HG02970 (cell line): Measurements from ENCODE around the gene COL1A1.

ENCODE experiments used
- ATAC-seq: cut with Tn5 transposase; IDR thresholded peaks from one replicate; pipeline ENCODE4 v1.9.1; 2021; ENCODE audit warnings: mild to moderate bottlenecking, moderate library complexity, moderate number of reproducible peaks; ENCODE audit not compliant: unreplicated experiment, low FRiP score

Gene COL1A1

DNA sequence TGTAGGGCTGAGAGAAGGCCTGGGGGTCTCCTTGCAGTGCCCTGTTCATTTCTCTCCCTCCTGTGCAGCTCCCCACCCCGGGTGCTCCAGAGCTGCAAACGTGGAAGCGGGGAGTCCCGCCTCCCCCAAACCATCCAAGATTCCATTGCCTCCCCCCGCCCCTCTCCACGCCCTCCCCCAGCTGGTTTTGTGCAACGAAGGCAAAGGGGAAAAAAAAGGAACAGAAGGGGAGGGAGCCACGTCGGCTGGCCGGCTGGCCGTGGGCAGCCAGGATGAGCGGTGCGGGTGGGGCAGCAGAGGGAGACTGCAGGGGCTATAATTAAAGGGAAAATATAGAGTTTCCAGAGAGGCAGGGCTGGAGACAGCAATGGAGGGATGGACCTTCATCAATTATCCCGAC lies 1.7 kb upstream of the COL1A1 start:
- no peak for ATAC-seq

DNA sequence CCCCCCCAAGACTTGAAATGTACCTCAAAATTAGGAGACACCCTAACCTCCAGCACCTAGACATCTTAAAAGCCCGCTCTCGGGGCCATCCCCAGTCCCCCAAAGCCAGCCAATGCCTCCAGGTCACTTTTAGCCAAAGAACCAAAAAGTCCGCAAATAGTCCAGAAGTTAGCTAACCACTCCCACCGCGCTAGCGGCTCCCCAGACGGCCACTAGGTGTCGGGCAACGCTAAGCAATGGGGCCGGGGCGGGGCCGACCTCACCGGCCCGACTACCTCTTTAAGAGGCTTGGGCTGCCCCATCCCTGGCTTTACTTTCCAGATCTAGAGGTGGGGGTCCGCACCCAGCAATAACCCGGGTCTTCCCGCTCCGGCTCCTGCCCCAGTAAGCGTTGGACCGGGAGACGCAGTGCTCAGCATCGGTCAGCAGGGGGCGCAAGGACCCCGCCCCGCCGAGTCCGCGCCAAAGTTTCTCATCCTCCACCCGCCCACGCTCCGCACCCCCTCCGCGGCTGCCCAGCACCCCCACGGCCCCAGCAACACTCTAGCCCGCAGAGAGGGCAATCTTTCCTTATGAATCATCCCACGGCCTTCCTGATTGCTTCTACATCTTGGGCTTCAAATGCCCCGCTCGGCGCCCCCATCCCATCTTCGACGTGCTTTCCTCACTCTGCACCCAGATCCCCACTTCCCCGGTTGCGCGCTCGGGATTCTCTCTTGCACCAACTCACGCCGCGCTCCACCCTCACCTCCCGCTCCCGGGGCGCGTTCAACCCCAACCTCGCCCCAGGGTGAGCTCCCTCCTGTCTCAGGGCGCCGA lies 765 bp downstream of the COL1A1 start:
- ATAC-seq, result peak; percentile 53

DNA sequence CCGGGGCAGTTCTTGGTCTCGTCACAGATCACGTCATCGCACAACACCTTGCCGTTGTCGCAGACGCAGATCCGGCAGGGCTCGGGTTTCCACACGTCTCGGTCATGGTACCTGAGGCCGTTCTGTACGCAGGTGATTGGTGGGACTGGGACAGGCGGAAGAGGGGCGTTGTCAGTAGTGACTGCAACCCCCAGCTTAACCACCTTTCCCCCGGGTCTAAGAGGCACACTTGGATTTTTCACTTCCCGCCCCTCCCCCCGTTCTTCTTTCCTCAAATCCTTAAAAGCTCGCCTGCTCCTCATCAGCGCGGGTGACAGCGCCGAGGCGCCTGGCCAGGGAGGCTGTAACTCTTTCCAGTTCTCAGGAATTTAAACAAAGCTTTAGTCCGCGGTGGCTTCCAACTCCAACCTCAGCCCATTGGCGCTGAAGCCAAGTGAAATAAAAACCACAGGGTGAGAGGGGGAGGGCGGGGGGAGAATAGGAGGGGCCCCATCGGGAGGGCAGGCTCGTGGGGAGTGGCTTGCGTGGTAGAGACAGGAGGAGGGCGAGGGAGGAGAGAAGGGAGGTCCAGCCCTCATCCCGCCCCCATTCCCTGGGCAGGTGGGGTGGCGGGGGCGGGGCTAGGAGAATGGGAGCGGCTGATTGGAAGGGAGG lies 1.5 kb downstream of the COL1A1 start:
- ATAC-seq, result no peak

DNA sequence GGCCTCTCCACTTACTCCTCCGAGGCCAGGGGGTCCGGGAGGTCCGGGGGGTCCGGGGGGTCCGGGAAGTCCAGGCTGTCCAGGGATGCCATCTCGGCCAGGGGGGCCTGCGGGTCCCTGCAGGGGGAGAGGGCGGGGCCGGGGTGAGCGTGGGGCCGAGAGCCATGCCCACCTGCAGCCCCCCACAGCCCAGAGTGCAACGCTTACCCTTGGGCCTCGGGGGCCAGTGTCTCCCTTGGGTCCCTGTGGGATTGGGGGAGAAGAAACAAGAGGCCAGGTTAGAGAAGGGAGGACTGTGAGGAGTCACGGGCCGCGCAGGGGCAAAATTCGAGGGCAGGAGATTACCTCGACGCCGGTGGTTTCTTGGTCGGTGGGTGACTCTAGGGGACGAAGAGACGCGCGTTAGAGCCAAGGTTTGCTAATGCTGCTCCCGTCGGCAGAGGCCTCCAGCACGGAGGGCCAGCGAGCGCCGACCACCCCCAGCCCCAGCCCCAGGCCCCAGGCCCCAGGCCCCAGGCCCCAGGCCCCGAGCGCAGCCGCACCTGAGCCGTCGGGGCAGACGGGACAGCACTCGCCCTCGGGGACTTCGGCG lies 2.1 kb downstream of the COL1A1 start:
- ATAC-seq, result no peak

DNA sequence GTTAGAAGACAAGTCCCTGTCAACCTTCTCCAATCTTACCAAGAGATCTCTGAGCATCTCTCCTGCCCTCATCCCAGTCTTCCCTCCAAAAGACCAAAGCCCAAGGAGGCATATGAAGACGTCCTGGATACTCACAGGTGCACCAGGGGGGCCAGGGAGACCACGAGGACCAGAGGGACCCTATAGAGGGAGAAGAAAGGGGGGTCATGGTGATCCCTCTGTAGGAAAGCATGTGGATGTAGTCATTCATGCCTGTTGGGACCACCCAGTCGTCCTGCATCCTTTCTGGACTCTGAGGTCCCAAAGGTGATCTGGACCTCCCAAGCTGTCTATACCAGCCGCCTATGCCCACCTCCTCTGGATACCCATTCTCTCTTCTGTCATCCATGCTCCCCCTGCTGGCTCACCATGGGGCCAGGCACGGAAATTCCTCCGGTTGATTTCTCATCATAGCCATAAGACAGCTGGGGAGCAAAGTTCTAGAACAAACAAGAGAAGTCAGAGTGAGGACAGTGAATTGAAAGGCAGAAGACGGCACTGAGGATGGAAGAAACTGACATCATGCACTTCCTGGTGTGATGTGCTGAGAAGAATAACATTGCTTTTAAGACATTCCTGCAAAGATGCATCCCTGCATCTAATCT lies 3.3 kb downstream of the COL1A1 start:
- no peak for ATAC-seq

DNA sequence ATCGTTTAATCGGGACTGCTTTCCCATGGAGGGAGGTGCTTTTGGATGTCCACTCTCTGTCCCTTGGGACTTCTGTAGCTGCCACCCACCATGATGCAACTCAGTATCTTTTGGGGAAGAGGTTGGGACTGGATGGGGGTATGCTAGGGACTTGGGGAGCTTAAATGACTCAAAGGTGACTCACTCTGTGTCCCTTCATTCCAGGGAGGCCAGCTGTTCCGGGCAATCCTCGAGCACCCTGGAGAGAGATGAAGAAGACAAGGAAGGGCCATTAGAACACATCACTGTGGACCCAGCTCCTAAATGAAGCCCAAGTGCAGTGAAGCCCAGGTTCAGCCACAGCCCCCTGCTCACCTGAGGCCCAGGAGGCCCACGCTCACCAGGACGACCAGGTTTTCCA lies 4.6 kb downstream of the COL1A1 start:
- no peak for ATAC-seq

DNA sequence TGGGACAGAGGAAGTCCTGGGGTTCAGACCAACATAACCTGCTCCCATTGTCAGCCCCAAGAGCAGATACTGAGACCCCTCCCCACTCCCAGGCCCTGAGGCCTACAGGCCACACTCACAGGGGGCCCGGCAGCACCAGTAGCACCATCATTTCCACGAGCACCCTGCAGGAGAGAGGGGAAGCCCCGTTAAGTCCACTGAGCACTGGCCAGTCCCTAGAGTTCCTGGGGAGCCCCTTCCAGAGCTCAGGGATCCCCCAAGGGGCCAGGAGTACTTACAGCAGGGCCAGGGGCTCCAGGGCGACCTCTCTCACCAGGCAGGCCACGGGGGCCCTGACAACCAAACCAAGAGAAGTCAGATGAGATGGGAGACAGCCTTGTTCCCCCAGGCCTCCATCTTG lies 5.4 kb downstream of the COL1A1 start:
- ATAC-seq, result no peak

DNA sequence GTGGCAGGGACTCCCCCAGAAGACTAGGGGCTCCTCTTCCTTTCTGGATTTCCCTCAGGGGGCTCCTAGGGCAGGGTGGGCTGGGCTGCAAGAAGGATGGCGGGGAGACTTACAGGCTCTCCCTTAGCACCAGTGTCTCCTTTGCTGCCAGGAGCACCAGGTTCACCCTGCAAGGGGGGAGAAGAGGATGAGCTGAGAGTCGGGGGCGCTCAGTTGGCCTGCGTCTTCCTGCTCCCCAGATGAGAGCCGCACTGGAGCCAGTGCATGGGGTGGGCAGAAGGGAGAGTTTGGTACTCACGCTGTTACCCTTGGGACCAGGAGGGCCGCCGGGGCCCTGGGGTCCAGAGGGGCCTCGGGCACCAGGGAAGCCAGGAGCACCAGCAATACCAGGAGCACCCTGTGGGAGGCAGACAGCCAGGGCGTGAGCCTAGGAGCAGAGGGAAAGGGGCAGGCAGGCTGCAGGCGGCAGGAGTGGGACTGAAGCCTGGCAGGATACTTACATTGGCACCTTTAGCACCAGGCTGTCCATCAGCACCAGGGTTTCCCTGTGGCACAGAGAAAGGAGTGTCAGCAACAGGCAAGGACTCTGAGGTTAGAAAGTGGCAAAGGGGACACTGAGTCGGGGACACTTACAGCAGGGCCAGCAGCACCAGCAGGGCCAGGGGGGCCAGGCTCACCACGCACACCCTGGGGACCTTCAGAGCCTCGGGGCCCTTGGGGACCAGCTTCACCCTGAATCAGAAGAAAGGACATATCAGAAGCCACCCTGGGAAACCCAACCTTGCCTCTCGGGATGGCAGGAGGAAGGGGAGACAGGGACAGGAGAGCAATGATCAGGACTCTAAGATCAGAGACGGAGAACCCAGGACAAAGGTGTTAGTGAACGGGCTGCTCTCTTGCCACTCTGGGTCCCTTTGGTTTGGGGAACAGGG lies 6.2 kb downstream of the COL1A1 start:
- no peak for ATAC-seq

DNA sequence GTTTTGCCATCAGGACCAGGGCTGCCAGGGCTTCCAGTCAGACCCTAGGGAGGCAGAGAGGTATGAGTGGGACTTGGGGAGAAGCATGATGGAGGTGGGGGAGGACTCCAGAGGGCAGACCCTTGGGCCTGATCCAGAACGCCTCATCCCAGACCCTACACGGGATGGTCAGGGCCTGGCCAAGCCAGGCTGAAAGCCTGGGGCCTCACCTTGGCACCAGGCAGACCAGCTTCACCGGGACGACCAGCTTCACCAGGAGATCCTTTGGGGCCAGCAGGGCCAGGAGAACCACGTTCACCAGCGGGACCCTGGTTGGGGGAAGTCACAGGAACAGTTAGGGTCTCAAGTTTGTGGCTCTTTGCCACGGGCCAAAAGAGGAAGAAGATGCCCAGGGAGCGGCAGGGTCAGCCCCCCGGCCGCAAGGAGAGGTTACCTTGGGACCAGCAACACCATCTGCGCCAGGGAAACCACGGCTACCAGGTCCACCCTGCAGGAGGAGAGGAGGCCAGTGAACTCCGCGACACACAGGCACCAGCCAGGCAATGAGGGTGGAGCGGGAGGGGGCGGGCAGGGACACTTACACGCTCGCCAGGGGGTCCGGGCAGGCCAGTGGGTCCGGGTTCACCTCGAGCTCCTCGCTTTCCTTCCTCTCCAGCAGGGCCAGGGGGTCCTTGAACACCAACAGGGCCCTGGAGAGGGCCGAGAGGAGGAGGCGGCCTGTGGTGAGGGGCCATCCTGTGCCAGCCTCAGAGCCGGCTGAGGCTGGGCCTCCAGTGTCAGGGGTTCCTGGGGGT lies 7.1 kb downstream of the COL1A1 start:
- ATAC-seq, result no peak

DNA sequence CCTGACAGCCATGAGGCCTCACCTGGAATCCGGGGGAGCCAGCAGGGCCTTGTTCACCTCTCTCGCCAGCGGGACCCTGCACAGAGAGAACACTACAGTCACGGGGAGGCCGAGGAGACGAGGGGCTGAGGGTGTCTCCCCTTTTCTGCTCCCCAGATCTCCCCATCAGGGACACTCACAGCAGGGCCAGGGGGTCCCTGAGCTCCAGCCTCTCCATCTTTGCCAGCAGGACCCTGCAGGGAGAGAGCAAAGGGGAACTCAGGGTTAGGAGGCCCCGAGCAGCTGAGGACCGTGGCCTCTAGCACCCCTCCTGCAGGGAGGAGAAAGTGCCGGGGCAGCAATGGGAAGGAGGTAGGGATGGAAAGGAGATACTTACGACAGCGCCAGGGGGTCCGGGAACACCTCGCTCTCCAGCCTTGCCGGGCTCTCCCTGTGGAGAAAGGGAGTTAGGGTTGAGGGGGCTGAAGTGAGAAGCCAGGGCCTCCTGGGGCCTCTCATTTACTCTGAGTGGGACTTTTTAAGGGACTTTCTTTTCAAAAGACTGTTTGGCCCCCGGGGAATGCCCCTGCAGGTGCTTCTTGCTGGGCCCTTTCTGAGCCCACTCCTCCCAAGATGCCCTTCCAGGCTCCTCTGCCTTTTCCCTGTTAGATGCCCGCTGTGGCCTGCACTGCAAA lies 8.7 kb downstream of the COL1A1 start:
- ATAC-seq, result no peak

DNA sequence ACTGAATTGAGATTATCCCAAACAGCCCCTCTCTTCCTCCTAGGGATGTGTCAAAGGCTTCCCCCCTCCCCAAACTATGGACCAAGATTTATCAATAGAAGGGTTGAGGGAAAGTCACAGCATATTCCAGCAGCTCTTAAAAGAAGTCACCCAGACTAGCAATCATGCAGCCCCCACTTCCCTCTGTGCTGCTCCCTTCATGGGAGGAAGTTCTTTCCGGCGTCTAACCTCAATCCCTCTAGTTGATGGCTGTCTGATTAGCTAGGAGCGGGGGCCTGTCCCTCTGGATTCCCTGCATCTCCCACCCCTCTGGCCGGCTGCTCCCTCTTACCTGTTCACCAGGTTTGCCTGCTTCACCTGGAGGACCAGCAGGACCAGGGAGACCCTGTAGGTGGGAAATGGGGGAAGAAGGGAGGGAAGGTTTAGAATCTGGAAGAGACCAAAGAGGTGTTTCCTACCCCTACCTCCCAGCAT lies 9.2 kb downstream of the COL1A1 start:
- ATAC-seq, result no peak

DNA sequence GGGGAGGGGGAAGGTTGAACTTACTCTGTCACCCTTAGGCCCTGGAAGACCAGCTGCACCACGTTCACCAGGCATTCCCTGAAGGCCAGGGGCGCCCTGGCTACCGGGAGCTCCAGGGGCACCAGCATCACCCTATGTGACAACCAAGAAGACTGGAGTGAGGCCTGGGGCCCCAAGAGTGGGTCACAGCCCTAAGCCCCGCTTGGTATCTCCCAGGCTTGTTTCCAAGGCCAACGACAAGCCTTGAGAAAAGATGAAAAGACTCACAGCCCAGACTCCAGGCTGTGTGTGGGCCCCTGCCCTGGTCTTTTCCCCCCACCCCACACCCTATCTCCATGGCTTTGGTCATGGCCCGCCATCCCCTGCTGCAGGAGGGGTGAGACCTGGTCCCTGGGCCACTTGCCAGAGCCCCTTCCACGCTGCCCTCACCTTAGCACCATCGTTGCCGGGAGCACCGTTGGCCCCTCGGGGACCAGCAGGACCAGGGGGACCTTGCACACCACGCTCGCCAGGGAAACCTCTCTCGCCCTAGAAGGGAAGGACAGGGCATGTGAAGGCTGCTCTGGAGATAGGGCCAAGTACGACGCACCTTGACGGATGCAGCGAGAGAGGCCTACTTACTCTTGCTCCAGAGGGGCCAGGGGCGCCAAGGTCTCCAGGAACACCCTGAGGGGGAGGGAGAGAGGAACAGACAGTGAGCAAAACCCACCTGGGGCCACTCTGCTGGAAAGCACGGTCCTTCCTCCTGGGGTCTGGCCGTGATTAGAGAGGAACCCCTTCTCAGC lies 9.9 kb downstream of the COL1A1 start:
- ATAC-seq, result no peak

DNA sequence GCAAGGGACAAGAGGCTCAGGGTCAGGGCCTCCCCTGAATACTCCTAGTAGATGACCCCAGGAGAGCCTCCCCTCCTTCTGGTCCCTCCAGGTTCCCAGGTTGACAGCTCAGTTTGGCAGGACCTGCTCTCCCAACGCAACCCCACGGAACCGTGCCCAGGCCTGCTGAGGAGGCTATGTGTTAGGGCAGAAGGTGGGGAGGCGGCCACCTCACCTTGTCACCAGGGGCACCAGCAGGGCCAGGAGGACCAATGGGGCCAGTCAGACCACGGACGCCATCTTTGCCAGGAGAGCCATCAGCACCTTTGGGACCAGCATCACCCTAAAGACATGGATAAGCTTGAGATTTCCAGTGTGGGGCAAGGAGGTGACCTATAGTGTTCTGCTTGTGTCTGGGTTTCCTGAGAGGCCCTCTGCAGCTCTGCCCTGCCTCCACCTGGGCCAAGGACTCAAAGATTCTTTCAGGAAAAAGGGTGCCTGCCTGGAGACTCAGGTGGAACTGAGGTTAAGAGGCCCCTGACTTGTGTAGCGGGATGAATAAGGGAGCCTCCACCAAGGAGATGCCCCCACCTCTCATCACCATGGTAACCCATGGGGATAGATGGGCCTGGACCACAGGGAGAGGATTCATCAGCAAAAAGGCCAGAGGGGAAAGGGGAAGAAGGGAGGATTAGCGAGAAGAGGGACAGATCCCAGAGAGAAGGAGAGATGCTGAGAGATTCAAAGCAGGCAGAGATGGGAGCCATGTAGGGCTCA lies 10.7 kb downstream of the COL1A1 start:
- no peak for ATAC-seq

DNA sequence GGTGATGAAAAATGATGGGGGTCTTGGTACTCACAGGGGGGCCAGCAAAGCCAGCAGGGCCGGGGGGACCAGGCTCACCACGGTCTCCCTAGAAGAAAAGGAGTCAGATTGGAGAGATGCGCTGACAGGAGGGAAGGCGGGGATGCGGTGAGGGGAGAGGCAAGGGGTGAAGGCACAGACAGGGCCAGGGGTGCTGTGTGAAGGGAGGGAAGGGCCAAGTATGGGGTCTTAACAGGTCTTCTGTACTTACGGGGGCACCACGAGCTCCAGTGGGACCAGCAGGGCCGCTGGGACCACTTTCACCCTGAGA lies 11.2 kb downstream of the COL1A1 start:
- no peak for ATAC-seq

DNA sequence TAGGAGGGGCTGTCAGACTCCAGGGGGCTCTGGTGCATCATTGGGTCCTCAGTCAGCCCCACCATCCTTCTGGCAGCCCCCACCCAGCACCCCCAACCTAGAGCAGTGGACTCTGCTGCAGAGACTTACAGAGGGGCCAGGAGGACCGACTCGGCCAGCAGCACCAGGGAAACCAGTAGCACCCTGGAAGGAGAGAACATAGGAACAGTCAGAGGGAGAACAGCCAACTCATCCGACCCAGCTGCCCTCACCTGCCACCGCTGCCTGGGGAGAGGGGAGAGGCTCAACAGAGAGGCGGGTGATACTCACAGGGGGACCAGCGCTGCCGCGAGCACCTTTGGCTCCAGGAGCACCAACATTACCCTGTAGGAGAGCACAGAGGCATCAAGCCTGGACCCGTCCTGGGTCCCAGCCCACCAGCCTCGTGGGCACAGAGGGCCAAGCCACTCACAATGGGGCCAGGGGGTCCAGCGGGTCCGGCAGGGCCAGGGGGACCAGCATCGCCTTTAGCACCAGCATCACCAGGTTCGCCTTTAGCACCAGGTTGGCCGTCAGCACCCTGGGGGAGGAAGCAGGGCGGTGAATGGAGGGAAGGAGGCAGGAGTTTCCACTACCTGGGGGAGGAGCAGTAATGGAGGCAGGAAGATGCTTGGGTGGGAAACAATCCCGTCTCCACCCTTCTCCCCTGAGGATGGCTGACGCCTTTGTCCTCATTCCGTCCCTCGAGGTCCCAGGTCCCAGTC lies 11.7 kb downstream of the COL1A1 start:
- ATAC-seq, result no peak

DNA sequence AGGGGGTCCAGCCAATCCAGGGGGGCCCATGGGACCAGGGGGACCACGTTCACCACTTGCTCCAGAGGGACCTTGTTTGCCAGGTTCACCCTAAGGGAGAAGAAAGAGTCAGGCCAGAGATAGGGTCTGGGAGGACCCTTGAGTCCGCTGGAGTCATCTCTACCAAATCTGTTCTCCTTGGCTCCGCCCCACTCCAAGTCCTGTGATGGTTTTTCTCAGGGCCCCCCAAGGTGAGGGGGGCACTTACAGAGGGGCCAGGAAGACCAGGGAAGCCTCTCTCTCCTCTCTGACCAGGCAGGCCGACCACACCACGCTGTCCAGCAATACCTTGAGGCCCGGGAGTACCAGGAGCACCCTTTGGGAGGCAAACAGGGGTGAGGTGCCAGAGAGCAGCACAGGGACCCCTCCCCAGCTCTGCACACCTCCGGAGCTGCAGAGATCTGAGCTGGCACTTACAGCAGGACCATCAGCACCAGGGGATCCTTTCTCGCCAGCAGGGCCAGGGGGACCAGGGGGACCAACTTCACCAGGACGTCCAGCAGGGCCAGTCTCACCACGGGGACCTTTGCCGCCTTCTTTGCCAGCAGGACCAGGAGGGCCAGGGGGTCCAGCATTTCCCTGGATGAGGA lies 12.4 kb downstream of the COL1A1 start:
- no peak for ATAC-seq
